HG02970 (cell line): ENCODE results near the gene AMZ2.
"Not testable (repeated sequence)": the region's sequence is repeated elsewhere in the genome, so short reads cannot be mapped to it uniquely, and the experiment has no call there.

Experiments used
- ATAC-seq: cut with Tn5 transposase; IDR thresholded peaks from one replicate; pipeline ENCODE4 v1.9.1; 2021; ENCODE audit warnings: mild to moderate bottlenecking, moderate library complexity, moderate number of reproducible peaks; ENCODE audit not compliant: unreplicated experiment, low FRiP score

Gene AMZ2

DNA sequence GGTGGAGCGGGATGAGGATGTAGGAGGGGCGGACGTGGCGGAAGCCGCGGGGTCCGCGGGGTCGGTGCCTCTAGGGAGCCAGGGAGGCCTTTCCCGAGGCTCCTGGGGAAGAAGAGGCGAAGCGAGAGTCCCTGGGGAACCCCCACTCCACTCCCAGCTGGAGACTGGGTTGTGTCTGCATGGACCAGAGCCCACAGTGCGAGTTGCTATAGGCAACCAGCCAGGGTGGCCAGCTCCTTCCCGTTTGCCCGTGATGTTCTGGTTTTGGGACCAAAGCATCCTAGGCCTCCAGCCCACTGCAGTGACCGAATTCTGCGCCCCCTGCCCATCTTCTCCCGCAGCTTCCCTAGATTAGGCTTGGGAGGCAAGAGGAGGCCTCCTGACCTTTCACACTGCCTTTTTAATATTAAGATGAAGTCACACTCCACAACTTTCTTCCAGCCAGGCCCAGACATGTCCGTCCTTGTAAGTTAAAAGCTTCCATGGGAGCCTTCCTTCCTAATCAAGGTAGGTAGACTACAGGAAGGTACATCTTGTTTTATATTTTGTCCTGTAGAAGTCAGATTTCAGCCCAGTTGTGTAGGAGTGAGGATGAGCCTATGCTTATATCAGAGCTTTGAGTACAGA lies 469 bp downstream of the AMZ2 start:
- ATAC-seq, result peak; percentile 22

DNA sequence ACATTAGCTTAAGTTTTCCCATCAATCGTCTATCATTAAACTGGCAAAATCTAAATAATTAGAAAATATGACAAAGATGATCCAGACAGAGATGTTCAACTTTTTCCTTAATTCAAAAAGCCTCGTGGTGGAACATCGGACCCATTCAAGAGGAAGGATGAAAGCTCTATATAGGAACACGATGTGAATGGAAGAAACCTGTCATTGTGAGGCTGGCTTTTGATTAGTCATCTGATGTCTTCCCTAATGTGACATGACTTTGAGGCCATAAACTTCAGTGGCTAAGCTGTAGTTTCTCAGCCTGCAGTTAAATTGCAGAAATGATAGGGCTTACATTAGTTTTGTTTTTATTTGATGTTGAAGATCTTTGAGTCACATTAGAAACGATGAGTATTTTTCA lies 1.0 kb downstream of the AMZ2 start:
- no peak for ATAC-seq

DNA sequence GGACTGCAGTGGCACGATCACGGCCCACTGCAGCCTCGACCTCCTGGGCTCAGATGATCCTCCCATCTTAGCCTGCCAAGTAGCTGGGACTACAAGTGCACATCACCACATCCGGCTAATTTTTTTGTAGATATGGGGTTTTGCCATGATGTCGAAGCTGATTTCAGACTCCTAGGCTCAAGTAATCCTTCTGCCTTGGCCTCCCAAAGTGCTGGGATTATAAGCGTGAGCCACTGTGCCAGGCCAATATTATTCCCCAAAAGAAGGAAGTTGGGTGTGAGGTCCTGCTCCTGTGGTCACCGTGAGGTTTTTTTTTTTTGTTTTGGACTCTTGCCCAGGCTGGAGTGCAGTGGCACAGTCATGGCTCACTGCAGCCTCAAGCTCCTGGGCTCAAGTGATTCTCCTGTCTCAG lies 1.5 kb downstream of the AMZ2 start:
- ATAC-seq, result no peak

DNA sequence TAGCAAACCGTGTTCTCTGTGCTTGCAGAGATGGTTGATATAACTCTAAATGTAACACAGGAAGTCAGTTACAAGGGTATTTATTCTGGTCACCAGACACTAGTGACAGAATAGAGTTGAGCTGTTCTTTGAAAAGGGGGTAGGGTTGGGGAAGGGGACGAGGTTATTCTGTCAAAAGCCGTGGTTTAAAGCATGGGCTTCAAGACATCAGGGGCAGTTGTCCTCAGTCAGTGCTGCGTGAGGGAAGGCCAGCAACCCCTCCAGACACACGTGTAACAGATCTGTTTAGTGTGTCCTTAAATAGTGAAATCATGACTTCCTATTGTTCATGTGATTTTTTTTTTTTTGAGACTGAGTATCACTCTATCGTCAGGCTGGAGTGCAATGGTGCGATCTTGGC lies 5.6 kb downstream of the AMZ2 start:
- not testable (repeated sequence) for ATAC-seq

DNA sequence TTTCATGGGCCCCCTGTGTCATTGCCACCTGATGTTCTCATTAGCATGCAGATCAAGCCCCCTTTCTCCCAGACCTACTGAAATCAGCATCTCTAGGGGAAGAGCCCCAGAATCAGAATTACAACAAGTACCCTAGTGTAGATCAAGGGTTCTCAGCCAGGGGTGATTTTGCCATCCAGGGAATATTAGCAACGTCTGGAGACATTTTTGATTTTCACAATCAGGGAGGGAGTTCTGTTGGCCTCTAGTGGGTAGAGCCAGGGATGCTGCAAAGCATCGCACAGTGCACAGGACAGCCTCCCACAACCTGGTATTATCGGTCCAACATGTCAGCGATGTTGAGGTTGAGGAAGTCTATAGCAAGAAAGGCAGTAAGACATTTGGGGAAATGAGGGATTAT lies 7.3 kb downstream of the AMZ2 start:
- no peak for ATAC-seq

DNA sequence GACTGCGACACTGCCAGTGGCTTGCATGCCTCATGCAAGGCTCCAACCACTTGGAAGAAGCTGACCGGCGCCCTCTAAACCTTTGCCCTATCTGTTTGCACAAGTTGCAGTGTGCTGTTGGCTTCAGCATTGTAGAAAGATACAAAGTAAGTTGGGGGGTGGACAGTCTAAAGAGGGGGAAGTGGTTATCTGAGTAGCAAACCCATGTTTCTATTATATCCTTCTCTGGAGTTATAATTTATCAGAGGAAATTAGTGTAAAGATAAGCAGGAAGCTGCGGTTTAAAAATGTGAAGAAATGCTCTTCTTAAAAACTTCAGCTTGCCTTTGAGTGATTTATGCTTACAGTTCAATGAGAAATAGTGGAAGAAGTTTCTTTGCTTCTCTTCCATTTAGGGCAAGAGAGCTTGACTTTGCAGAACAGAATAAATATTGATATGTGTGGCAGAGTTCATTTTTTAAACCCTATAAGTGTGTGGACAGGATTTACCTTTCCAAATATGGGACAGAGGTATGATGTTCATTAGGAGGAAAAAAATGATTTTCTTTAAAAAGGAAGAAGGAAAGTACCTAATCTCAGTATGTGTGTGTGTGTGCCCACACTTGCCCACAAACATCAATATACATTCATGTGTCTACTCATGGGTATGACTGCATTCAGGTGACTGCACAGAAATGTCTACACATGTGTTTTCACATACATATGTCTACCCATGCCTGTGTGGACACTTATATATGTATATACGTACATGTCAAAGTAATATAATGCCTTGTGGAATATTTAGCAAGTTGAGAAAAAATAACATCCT lies 8.1 kb downstream of the AMZ2 start:
- ATAC-seq, result no peak

DNA sequence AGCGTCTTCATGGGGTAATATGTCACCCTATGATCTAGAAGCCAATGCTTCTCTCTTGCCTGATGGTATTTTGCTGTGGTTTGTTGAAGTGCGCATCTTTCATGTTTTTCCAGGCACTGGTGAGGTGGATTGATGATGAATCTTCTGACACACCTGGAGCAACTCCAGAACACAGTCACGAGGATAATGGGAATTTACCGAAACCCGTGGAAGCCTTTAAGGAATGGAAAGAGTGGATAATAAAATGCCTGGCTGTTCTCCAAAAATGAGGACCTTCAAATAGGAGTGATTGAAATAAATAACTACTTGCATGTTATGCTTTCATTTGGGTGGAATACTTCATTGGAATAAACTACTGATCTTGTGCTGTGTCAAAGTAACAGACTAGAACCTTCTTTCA lies 8.9 kb downstream of the AMZ2 start:
- not testable (repeated sequence) for ATAC-seq

DNA sequence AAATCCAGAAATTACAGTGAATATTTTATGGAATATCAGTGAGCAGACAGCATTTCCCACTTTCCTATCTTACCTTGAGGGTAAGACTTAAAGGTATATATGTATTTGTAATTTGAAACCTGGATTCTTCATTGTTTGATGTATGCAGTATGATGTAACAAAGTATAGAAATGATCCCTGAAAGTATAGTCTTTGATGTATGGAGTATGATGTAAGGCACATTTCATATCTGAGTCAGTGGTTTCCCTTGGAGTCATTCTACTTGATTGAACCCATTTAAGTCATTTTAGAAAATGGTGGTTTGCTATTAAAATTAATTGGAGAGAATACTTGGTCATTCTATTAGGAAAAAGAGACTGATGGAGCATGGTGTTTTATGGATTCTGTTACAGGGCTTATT lies 10.1 kb downstream of the AMZ2 start:
- ATAC-seq, result no peak

DNA sequence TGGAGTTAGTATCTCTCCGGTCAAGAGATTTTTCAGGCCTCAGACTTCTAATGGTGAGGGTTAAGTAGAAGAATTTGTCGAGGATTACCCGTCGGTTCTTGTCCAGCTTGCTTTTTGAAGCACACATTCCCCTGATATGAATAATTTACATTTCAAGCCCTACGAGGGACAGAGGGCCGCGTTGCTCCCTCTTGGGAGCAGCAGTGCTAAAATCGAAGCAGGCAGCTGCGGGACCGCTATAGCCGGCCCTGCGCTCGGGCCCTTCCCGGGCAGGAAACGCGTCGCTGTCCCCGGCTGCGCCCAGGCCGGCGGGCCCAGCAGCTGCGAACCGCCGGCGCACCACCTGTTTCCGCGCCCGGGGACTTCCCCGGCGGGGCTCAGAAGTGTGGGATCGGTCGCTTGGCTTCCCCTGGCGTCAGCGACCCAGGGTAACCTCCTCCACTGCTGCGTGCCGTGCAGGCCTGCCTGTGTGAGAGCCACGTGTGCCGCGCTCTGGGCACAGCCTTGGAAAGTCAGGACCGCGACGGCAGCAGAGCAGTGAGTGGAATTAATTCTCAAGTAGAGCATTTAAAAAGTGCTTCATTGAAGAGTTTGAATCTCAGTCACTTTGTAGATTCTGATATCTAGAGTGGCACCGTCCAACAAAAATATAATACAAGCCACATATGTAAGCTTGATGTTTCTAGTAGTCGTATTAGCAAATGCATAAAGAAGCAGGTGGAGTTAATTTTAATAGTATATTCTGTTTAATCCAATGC lies 11.2 kb downstream of the AMZ2 start:
- peak; percentile 84 for ATAC-seq

DNA sequence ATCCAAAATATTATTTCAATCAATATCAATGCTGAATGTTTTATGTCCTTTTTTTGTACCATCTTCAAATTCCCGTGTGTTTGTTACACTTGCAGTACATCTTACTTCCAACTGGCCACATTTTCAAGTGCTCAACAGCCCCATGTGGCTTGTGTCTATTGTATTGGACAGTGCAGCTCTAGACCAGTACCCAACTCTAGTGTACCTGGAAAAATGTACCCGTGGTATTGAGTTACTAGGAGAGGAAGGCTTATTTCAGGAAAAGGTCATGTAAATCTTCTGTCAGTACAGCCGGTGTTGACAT lies 11.8 kb downstream of the AMZ2 start:
- ATAC-seq, result not testable (repeated sequence)

DNA sequence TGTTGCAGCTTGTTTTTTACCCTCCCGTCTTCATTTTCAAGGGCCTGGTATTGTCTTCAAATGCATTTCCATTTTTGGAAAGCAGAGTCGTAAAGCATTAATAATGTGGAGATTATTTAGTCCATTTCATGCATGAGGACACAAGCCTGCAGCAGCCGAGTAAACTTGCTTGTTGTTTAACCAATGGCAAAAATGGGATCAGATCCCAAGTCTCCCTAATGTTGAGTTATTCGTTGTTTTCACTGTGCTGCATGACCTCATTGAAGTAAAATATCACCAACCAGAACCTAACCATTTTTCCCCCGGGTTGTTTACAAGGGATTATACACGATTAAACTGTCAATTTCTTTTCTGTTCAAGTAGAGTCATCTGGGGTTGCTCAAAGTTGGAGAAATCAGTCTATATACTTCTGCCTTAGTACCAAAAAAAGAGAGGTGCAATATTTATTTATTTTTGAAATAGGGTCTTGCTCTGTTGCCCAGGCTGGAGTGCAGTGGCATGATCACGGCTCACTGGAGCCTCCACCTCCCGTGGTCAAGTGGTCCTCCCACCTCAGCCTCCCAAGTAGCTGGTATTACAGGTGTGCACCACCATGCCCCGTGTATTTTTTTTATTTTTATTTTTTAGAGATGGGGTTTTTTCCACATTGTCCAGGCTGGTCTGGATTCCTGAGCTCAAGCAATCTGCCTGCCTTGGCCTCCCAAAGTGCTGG lies 12.4 kb downstream of the AMZ2 start:
- ATAC-seq, result no peak

DNA sequence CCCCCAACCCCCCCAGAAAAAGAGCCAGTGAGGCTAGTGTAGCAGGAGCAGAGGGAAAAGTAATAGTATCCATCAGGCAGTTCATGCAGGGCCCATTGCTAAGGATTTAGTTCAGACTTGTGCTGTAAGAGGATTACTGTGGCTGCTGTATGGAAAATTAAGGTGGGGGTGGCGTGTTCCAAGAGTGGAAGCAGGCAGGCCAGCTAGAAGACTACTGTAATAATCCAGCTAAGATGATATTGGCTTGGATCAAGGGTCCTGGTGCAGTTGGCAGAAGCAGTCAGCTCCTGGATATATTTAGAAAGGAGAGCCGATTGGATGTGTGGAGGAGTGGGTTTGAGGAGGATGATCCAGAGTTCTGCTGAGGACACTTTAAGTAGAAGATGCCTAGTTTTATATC lies 14.6 kb downstream of the AMZ2 start:
- not testable (repeated sequence) for ATAC-seq

DNA sequence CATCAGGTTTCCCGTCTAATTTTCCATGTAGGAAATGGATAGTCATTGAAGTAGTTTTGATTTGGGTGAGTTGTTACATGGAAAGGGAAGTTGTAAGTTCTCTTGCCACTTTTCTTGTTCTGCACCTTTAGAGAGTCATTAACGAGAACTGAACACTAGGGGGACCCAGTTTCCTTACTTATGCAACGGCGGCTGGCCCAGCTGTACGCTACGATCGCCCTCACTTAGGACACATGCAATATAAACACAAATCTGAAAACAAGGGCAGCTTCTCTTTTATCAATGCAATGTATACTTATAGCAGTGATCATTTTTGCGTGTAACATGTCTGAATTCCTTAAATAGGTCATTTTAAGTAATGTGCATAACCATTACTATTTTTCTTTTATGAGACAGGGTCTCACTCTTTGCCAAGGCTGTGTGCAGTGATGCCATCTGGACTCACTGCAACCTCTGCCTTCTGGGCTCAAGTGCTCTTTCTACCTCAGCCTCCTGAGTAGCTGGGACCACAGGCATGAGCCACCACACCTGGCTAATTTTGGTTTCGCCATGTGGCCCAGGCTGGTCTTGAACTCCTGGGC lies 15.3 kb downstream of the AMZ2 start:
- ATAC-seq, result not testable (repeated sequence)

DNA sequence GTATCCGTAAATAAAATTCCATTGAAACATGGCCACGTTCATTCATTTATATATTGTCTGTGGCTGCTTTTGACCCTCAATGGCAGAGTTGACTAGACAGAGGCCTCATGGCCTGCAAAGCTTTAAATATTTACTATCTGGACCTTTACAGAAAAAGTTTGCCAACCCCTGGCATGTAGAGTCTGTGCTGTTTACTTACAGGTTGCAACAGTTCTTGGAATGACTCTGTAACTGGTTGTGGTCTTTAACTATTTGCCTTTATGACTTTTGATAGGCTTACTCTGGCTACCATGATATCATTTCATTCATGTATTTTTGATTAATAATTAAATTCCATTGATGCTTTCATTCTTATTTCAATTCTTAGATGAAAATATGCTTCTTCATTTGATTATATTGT lies 18.0 kb downstream of the AMZ2 start:
- not testable (repeated sequence) for ATAC-seq

DNA sequence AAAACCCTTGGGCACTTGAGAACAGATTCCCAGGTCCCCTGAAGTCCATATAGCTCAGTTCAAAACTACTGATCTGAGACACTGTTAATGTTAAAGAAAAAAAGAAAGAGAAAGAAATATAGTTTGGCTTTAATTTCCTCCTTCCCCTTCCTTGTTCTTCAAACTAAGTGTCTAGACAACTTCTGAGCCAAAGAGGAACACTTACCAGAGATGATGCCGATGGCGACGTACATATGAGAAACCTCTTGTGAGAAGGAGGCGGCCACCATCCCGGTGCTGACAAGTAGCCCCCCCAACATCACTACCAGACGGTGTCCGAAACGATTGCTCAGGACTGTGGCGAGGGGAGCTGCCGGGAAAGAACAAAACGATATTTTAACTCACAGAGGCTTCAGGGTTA lies 25.9 kb downstream of the AMZ2 start:
- ATAC-seq, result no peak

DNA sequence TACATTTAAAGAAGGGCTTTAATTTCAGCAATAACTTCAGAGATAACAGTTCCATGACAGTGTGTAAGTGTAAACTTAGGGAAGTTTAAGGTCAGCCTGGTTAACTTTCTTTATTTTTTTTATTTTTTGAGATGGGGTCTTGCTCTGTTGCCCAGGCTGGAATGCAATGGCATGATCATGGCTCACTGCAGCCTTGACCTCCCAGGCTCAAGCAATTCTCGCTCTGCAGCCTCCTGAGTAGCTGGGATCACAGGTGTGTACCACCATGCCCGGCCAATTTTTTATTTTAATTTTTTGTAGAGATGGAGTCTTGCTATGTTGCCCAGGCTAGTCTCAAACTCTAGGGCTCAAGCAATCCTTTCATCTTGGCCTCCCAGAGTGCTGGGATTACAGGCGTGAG lies 28.5 kb downstream of the AMZ2 start:
- ATAC-seq, result not testable (repeated sequence)

DNA sequence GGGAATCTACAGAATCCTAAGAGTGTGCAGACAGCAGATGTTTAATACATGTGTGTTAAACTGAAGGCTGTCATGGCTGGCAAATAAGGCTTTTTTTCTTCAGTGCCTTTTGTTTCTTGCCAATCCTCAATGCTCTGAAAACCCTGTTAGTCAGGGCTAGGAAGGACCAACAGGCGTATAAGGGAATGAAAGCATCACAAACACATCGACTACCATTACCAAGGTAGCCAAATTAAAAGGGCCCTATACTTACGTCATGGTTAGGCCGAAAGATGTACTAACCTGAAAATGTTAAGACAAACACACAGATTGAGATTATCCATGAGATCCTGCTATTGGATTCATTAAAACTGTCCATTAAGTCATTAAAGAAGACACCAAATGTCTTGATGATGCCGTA lies 30.0 kb downstream of the AMZ2 start:
- no peak for ATAC-seq

DNA sequence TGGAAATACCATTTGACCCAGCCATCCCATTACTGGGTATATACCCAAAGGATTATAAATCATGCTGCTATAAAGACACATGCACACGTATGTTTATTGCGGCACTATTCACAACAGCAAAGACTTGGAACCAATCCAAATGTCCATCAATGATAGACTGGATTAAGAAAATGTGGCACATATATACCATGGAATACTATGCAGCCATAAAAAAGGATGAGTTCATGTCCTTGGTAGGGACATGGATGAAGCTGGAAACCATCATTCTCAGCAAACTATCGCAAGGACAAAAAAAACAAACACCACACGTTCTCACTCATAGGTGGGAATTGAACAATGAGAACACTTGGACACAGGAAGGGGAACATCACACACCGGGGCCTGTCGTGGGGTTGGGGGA lies 34.1 kb downstream of the AMZ2 start:
- ATAC-seq, result not testable (repeated sequence)

DNA sequence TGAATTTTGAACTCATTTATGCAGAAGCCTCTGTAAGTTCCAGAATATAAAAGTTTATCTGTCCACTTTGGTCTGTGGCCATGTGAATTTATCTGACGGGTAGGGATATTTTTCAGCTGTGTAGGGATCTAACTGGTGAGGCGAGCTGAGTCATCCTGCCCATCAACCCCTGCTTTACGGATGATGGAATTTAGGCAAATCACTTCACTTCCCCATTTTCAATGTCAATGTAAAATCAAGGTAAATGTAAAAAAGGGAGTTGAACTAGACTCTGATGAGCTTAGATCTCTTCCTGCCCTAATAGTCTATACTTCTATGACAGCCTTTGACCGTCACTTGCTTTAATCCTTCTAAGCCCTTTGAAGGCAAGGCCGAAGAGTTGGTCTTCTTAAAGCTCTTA lies 40.5 kb downstream of the AMZ2 start:
- ATAC-seq, result no peak

DNA sequence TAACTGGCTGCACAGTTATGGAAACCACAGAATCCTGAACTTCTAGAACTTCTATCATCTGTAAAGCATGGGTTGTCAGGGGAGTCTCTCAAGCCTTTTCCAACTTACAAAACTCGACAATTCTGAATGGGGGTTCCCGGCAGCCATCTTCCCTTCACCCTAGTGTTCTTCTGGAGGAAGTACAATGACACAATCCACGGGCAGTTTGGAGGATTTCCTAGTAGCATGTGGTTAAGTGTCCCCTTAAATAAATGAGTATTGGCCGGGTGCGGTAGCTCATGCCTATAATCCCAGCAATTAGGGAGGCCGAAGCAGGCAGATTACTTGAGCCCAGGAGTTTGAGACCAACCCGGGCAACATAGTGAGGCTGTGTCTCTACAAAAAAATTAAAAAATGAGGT lies 41.0 kb downstream of the AMZ2 start:
- no peak for ATAC-seq

DNA sequence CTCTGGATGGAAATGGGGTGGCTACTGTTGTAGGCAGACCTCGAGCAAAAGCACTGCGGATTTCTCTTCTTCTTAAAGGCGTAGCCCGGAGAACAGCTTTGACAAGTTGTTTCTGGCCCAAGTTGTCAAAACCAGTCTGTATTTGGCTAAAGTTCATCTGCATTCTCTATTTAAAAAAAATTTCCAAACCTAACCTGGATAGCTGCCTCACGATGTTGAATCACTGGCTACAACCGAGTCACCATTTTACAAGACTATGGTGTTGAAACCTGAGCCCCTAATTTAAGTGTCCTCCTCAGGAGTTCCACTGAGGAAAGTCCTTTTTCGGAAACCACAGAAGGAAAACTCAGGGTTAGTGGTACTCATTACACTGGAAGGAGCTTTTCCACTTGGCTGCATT lies 41.6 kb downstream of the AMZ2 start:
- no peak for ATAC-seq
